ENCODE data around the gene CFAP74.

Gene CFAP74

GRCh38 chr1:1967879-1968278 is 35.7 kb downstream of the CFAP74 start:
- no peak for DNase-seq (ENCODE audit: low spot score)

- DNase-seq (ENCODE audit: low spot score), result no peak
Measured at GRCh38 chr1:1967151-1967550, 36.4 kb downstream of the CFAP74 start.

- DNase-seq (ENCODE audit: low spot score), result no peak
Measured at GRCh38 chr1:1966071-1966740, 37.4 kb downstream of the CFAP74 start.

- no peak for DNase-seq (ENCODE audit: low spot score)
Measured at GRCh38 chr1:1965546-1965945, 38.0 kb downstream of the CFAP74 start.

- DNase-seq (ENCODE audit: low spot score), result no peak
Measured at GRCh38 chr1:1964811-1965210, 38.8 kb downstream of the CFAP74 start.

- DNase-seq (ENCODE audit: low spot score), result no peak
Measured at GRCh38 chr1:1963570-1963969, 40.0 kb downstream of the CFAP74 start.

- no peak for DNase-seq (ENCODE audit: low spot score)
Measured at GRCh38 chr1:1962752-1963151, 40.8 kb downstream of the CFAP74 start.

GRCh38 chr1:1960480-1961196 is 42.9 kb downstream of the CFAP74 start:
- DNase-seq (ENCODE audit: low spot score), result no peak

GRCh38 chr1:1959840-1960479 is 43.6 kb downstream of the CFAP74 start:
- DNase-seq (ENCODE audit: low spot score), result peak; percentile 83

- DNase-seq (ENCODE audit: low spot score), result no peak
Measured at GRCh38 chr1:1959459-1959839, 44.1 kb downstream of the CFAP74 start.

GRCh38 chr1:1958071-1958541 is 45.5 kb downstream of the CFAP74 start:
- no peak for DNase-seq (ENCODE audit: low spot score)

- DNase-seq (ENCODE audit: low spot score), result no peak
Measured at GRCh38 chr1:1957533-1957961, 46.0 kb downstream of the CFAP74 start.

GRCh38 chr1:1956586-1957532 is 46.7 kb downstream of the CFAP74 start:
- no peak for DNase-seq (ENCODE audit: low spot score)

- DNase-seq (ENCODE audit: low spot score), result no peak
Measured at GRCh38 chr1:1956101-1956500, 47.5 kb downstream of the CFAP74 start.

- DNase-seq (ENCODE audit: low spot score), result no peak
Measured at GRCh38 chr1:1955621-1956094, 47.9 kb downstream of the CFAP74 start.

GRCh38 chr1:1954831-1955441 is 48.6 kb downstream of the CFAP74 start:
- no peak for DNase-seq (ENCODE audit: low spot score)

GRCh38 chr1:1954015-1954414 is 49.6 kb downstream of the CFAP74 start:
- no peak for DNase-seq (ENCODE audit: low spot score)

- DNase-seq (ENCODE audit: low spot score), result no peak
Measured at GRCh38 chr1:1950940-1951339, 52.6 kb downstream of the CFAP74 start.

- no peak for DNase-seq (ENCODE audit: low spot score)
Measured at GRCh38 chr1:1948783-1949182, 54.8 kb downstream of the CFAP74 start.

GRCh38 chr1:1947493-1947892 is 56.1 kb downstream of the CFAP74 start:
- no peak for DNase-seq (ENCODE audit: low spot score)

- peak; percentile 37 for DNase-seq (ENCODE audit: low spot score)
Measured at GRCh38 chr1:1946540-1946939, 57.0 kb downstream of the CFAP74 start.

Data from AG20443 (cell line).